PC-9 (cell line): ENCODE data around the gene PFN2.

Source experiments
- EZH2 ChIP-seq: fragments of 200-600 bp; sonication (generic); IDR thresholded peaks from 2 replicates; pipeline ENCODE4 v1.8.0; 2017; ENCODE audit warnings: antibody characterized with exemption, low read depth
- TF ChIP-seq, protein P1 (sequence below): fragments of 200-600 bp; sonication (generic); conservative IDR thresholded peaks from 2 replicates; pipeline ENCODE4 v1.6.1; 2017; ENCODE audit warnings: mixed run types, antibody characterized with exemption, mild to moderate bottlenecking, moderate library complexity

DNA sequence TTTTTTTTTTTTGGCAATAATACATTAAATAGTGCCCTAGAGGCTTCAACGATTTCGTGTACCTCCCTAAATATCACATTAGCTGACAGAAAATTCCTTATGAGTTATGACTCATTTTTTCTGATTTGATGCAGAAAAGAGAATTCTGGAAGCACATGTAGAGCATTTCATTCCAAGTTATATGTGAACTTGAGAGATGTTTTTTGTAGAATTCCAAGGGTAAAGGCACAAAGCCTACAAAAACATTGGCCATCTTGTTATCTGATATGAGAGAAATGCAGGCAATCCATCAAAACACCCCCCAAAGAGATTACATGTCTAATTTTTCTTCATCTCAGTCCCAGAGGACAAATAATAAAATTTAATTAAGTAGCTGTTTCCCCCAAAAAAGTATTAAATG, 6.7 kb upstream of the PFN2 start:
- TF ChIP-seq, protein P1, sequence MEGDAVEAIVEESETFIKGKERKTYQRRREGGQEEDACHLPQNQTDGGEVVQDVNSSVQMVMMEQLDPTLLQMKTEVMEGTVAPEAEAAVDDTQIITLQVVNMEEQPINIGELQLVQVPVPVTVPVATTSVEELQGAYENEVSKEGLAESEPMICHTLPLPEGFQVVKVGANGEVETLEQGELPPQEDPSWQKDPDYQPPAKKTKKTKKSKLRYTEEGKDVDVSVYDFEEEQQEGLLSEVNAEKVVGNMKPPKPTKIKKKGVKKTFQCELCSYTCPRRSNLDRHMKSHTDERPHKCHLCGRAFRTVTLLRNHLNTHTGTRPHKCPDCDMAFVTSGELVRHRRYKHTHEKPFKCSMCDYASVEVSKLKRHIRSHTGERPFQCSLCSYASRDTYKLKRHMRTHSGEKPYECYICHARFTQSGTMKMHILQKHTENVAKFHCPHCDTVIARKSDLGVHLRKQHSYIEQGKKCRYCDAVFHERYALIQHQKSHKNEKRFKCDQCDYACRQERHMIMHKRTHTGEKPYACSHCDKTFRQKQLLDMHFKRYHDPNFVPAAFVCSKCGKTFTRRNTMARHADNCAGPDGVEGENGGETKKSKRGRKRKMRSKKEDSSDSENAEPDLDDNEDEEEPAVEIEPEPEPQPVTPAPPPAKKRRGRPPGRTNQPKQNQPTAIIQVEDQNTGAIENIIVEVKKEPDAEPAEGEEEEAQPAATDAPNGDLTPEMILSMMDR: no peak
- TF ChIP-seq EZH2: no peak
